Upper lobe of left lung (tissue), 6 donors: ENCODE data around the gene HCFC1. TPM values are rescaled to one million over a fixed set of nuclear protein-coding genes. Genes with fewer than 3 reads are reported as not detected.

Source experiments
- ATAC-seq, 2 donors: fragments of 200-7000 bp; cut with Tn5 transposase; one replicate each; pipeline ENCODE4 v1.9.1; 2022; ENCODE audit warnings: mild to moderate bottlenecking in 2 of 2, moderate library complexity in 2 of 2; ENCODE audit not compliant: low FRiP score in 2 of 2
- DNase-seq, 2 donors: peaks; one replicate each; pipeline ENCODE4 v3.0.0-alpha.2; 2019 to 2020
- H3K27ac ChIP-seq, 4 donors: fragments of 200-600 bp; sonication (generic); one replicate each; pipeline ENCODE4 v1.5.1; 2016 to 2019
- H3K27me3 ChIP-seq, 4 donors: fragments of 200-600 bp; sonication (generic); one replicate each; pipeline ENCODE4 v1.5.1; 2017 to 2019
- H3K36me3 ChIP-seq, 4 donors: fragments of 200-600 bp; sonication (generic); one replicate each; pipeline ENCODE4 v1.5.1; 2016 to 2019
- H3K4me1 ChIP-seq, 4 donors: fragments of 200-600 bp; sonication (generic); one replicate each; pipeline ENCODE4 v1.5.1; 2018 to 2019
- H3K4me3 ChIP-seq, 4 donors: fragments of 200-600 bp; sonication (generic); one replicate each; pipeline ENCODE4 v1.5.1; 2017 to 2019; ENCODE audit warnings: mild to moderate bottlenecking in 2 of 4, moderate library complexity in 1 of 4
- H3K9me3 ChIP-seq, 4 donors: fragments of 200-600 bp; sonication (generic); one replicate each; pipeline ENCODE4 v1.5.1; 2018 to 2019
- CTCF ChIP-seq, 6 experiments: fragments of 450-650 bp in 4 of 6; fragments of 200-600 bp in 2 of 6; sonication (generic) in 2 of 6; IDR thresholded peaks; one replicate each; pipeline ENCODE4 v1.5.1; 2016 to 2019; ENCODE audit warnings: antibody characterized with exemption in 6 of 6
- EP300 ChIP-seq, 4 donors: sonication (generic); formaldehyde crosslinking; IDR thresholded peaks; one replicate each; pipeline ENCODE4 v1.5.1; 2017; ENCODE audit warnings: antibody characterized with exemption in 4 of 4, control low read depth in 2 of 4
- POLR2A ChIP-seq, 4 donors: fragments of 450-650 bp; IDR thresholded peaks; one replicate each; pipeline ENCODE4 v1.5.1; 2016 to 2017; ENCODE audit warnings: antibody characterized with exemption in 4 of 4, mild to moderate bottlenecking in 2 of 4
- POLR2AphosphoS5 ChIP-seq, 2 donors: sonication (generic); formaldehyde crosslinking; IDR thresholded peaks; one replicate each; pipeline ENCODE4 v1.5.1; 2017; ENCODE audit warnings: antibody characterized with exemption in 2 of 2
- WGBS, 2 donors: methylation state at CpG; one replicate each; pipeline ENCODE4 v1.1.5; 2017 to 2018; 5-methylcytosine and 5-hydroxymethylcytosine counted together
- total RNA-seq, 6 donors: library from RNA; depleted of rRNA in 4 of 6; stranded (reverse); fragments of >200 nt in 4 of 6; gene quantifications; one replicate each; pipeline versions ENCODE4 v1.1.0 to v1.2.1, GENCODE V29; 2016 to 2021
- donor health status: DM: no; HTN: no; CAD: no; lungs with moderate emphysema.
- donor health status: DM: no; HTN: yes; CAD: no; lungs with severe emphysema.

The HCFC1 gene
- total RNA-seq, 6 donors from 2014 or later: 40.8 to 78.9 (median 52.2) TPM

GRCh38 chrX:154019061-154019621 is 47.5 kb upstream of the HCFC1 start:
- Histone ChIP-seq H3K27ac (peak overlapping the region; percentile 69 to 95 (median 86)), H3K36me3 (peaks cover 0 to 31% (median 8%) of the 10 kb centered on the region in 4 donors), H3K4me1 (peaks cover 0 to 29% (median 7%) of the 10 kb centered on the region in 4 donors), H3K9me3 (no peaks in the 10 kb centered on the region), H3K4me3 (peak overlapping the region; percentile 34 to 72 (median 65)), H3K27me3 (no peaks in the 10 kb centered on the region)
- DNase-seq (peak in 1 of 2 donors; percentile 81), ATAC-seq (no peak)
- 0 to 48% methylated on average over 2 to 28 of the region's 45 CpGs for WGBS, 2 donors
- no peak for TF ChIP-seq CTCF (IDR thresholded peaks at IDR 0.05)
- TF ChIP-seq EP300 (IDR thresholded peaks at IDR 0.05): no peak
- TF ChIP-seq POLR2AphosphoS5 (IDR thresholded peaks at IDR 0.05): no peak
- no peak for TF ChIP-seq POLR2A (IDR thresholded peaks at IDR 0.05)

- no peaks in the 10 kb centered on the region for H3K9me3 ChIP-seq
- H3K4me1 ChIP-seq: peaks cover 0 to 32% (median 10%) of the 10 kb centered on the region in 4 donors
- 82% methylated on average over 14 of the region's 15 CpGs; no CpG with 5 or more reads in 1 of the 2 donors for WGBS, 2 donors
- peaks cover 0 to 31% (median 8%) of the 10 kb centered on the region in 4 donors for H3K36me3 ChIP-seq
- H3K27me3 ChIP-seq: no peaks in the 10 kb centered on the region
- DNase-seq (no peak), ATAC-seq (no peak)
- TF ChIP-seq POLR2AphosphoS5 (IDR thresholded peaks at IDR 0.05) (no peak), CTCF (IDR thresholded peaks at IDR 0.05) (no peak), POLR2A (IDR thresholded peaks at IDR 0.05) (no peak), EP300 (IDR thresholded peaks at IDR 0.05) (no peak)
- peak overlapping the region; percentile 34 to 72 (median 65) for H3K4me3 ChIP-seq
- H3K27ac ChIP-seq: peak overlapping the region; percentile 69 to 95 (median 86)
Observed at GRCh38 chrX:154018518-154019060, 47.0 kb upstream of the HCFC1 start.

- ATAC-seq: no peak
- 90 to 93% methylated on average over 9 to 26 of the region's 26 CpGs for WGBS, 2 donors
- H3K27me3 ChIP-seq: no peaks in the 10 kb centered on the region
- peak overlapping the region in 2 of 4 donors; percentile 89 to 95 for H3K27ac ChIP-seq
- peaks cover 6 to 38% (median 12%) of the 10 kb centered on the region in 4 donors for H3K4me1 ChIP-seq
- H3K9me3 ChIP-seq: no peaks in the 10 kb centered on the region
- peak in 1 of 2 donors; percentile 41 for DNase-seq
- peak overlapping the region in 2 of 4 donors; percentile 67 to 72 for H3K4me3 ChIP-seq
- no peak for TF ChIP-seq EP300 (IDR thresholded peaks at IDR 0.05)
- no peak for TF ChIP-seq POLR2A (IDR thresholded peaks at IDR 0.05)
- no peak for TF ChIP-seq POLR2AphosphoS5 (IDR thresholded peaks at IDR 0.05)
- no peak for TF ChIP-seq CTCF (IDR thresholded peaks at IDR 0.05)
- H3K36me3 ChIP-seq: peaks cover 0 to 31% (median 10%) of the 10 kb centered on the region in 4 donors
Observed at GRCh38 chrX:154017766-154018517, 46.3 kb upstream of the HCFC1 start.

- Histone ChIP-seq H3K36me3 (peaks cover 0 to 33% (median 10%) of the 10 kb centered on the region in 4 donors), H3K9me3 (no peaks in the 10 kb centered on the region), H3K4me3 (no peak overlapping the region), H3K27me3 (no peaks in the 10 kb centered on the region), H3K4me1 (peaks cover 7 to 38% (median 12%) of the 10 kb centered on the region in 4 donors), H3K27ac (no peak overlapping the region)
- ATAC-seq: no peak
- no peak for DNase-seq
- TF ChIP-seq POLR2A (IDR thresholded peaks at IDR 0.05) (no peak), POLR2AphosphoS5 (IDR thresholded peaks at IDR 0.05) (no peak), EP300 (IDR thresholded peaks at IDR 0.05) (no peak), CTCF (IDR thresholded peaks at IDR 0.05) (no peak)
- 40 to 92% methylated on average over 1 to 14 of the region's 24 CpGs for WGBS, 2 donors
Observed at GRCh38 chrX:154016366-154017076, 44.9 kb upstream of the HCFC1 start.
